Measurements from ENCODE around the gene ZSWIM4. TPM values are rescaled to one million over a fixed set of nuclear protein-coding genes. Genes with fewer than 3 reads are reported as not detected.

Gene ZSWIM4
- total RNA-seq (2021) (9.8 and 13.7 TPM in 2 replicates), Bru-seq, nascent RNA (percentile 44 among the genes with signal in this experiment), BruChase-seq, experiment 1, labeled RNA remaining after a 2-hour chase (percentile 49 among the genes with signal in this experiment), BruChase-seq, experiment 2, labeled RNA remaining after a 6-hour chase (percentile 46 among the genes with signal in this experiment)
- long read RNA-seq, partial matches to known transcripts: 3 of 6 reads
- long read RNA-seq, other reads (novel, unspliced or antisense): 3 of 6 reads

GRCh38 chr19:13794757-13795589 is at the start of gene ZSWIM4:
TSS of gene ZSWIM4 (plus strand) at chr19:13795443. CDS start at chr19:13795649, 206 bp downstream.
- peak; percentile 100 for DNase-seq (ENCODE audit: low spot score)
- peak within 1 kb of the TSS; percentile 65 for H3K4me3 ChIP-seq (ENCODE audit: low read depth, low read length, poor library complexity, severe bottlenecking)
- no peaks in the 10 kb centered on the region for H3K27me3 ChIP-seq (replicated peaks; ENCODE audit: insufficient read depth, low read depth, low read length, poor library complexity)
- BruUV-seq (replicated peaks): no TSS peak
- H3K36me3 ChIP-seq (ENCODE audit: insufficient read depth, low read length, poor library complexity, severe bottlenecking): no peaks in the 10 kb centered on the region
- H3K27ac ChIP-seq (ENCODE audit: low read depth, low read length, poor library complexity, severe bottlenecking): peak within 1 kb of the TSS; percentile 77
- ChIA-PET POLR2A (ENCODE audit: low non-redundant PET) (interaction anchor here (0.6 to 1.0 kb wide), 2 partner anchors 14 to 38 kb away, joined by 3 to 4 read pairs; no protein-coding TSS in a partner anchor), CTCF (interaction anchor here (0.5 to 0.6 kb wide), 2 partner anchors 67 to 166 kb away, joined by 3 to 4 read pairs; no protein-coding TSS in a partner anchor)
- H3K4me1 ChIP-seq (ENCODE audit: insufficient read depth, low read length, poor library complexity, severe bottlenecking): peaks cover 11% of the 10 kb centered on the region
- TF ChIP-seq EZH2 (IDR thresholded peaks at IDR 0.05; ENCODE audit: borderline replicate concordance, low read depth, low read length, poor library complexity, severe bottlenecking): no peak
- no peak for TF ChIP-seq CTCF (conservative IDR thresholded peaks at IDR 0.05; ENCODE audit: low read depth, low read length)
- no peaks in the 10 kb centered on the region for H3K9me3 ChIP-seq (ENCODE audit: low read depth, low read length, poor library complexity, severe bottlenecking)
- intact Hi-C loops (cut with micrococcal nuclease; ENCODE audit: unreplicated experiment): no loop called here

- no peak for DNase-seq (ENCODE audit: low spot score)
- intact Hi-C loops (cut with micrococcal nuclease; ENCODE audit: unreplicated experiment): no loop called here
- ChIA-PET CTCF (interaction anchor here (1.0 to 1.5 kb wide), 2 partner anchors 26 to 115 kb away, joined by 3 read pairs; no protein-coding TSS in a partner anchor), POLR2A (ENCODE audit: low non-redundant PET) (no interaction called here)
- Histone ChIP-seq H3K36me3 (ENCODE audit: insufficient read depth, low read length, poor library complexity, severe bottlenecking) (peaks cover 3% of the 10 kb centered on the region), H3K4me1 (ENCODE audit: insufficient read depth, low read length, poor library complexity, severe bottlenecking) (peaks cover 5% of the 10 kb centered on the region), H3K9me3 (ENCODE audit: low read depth, low read length, poor library complexity, severe bottlenecking) (peaks cover 4% of the 10 kb centered on the region), H3K27me3 (replicated peaks; ENCODE audit: insufficient read depth, low read depth, low read length, poor library complexity) (no peaks in the 10 kb centered on the region), H3K4me3 (ENCODE audit: low read depth, low read length, poor library complexity, severe bottlenecking) (peak overlapping the region; percentile 98), H3K27ac (ENCODE audit: low read depth, low read length, poor library complexity, severe bottlenecking) (no peak overlapping the region)
- no TSS peak for BruUV-seq (replicated peaks)
- no peak for TF ChIP-seq EZH2 (IDR thresholded peaks at IDR 0.05; ENCODE audit: borderline replicate concordance, low read depth, low read length, poor library complexity, severe bottlenecking)
- TF ChIP-seq CTCF (conservative IDR thresholded peaks at IDR 0.05; ENCODE audit: low read depth, low read length): no peak
Observed at GRCh38 chr19:13747098-13747453, 48.2 kb upstream of the ZSWIM4 start.

- peak overlapping the region; percentile 98 for H3K4me3 ChIP-seq (ENCODE audit: low read depth, low read length, poor library complexity, severe bottlenecking)
- ChIA-PET CTCF (interaction anchor here (0.5 to 1.5 kb wide), 4 partner anchors 27 to 580 kb away, joined by 3 to 8 read pairs (median 4); no protein-coding TSS in a partner anchor), POLR2A (ENCODE audit: low non-redundant PET) (interaction anchor here (0.5 to 0.6 kb wide), 2 partner anchors 11 to 118 kb away, joined by 3 to 6 read pairs; no protein-coding TSS in a partner anchor)
- peaks cover 3% of the 10 kb centered on the region for H3K36me3 ChIP-seq (ENCODE audit: insufficient read depth, low read length, poor library complexity, severe bottlenecking)
- no peak for DNase-seq (ENCODE audit: low spot score)
- peaks cover 4% of the 10 kb centered on the region for H3K9me3 ChIP-seq (ENCODE audit: low read depth, low read length, poor library complexity, severe bottlenecking)
- TSS peak; percentile 83 for BruUV-seq (replicated peaks)
- TF ChIP-seq EZH2 (IDR thresholded peaks at IDR 0.05; ENCODE audit: borderline replicate concordance, low read depth, low read length, poor library complexity, severe bottlenecking): no peak
- TF ChIP-seq CTCF (conservative IDR thresholded peaks at IDR 0.05; ENCODE audit: low read depth, low read length): no peak
- no peaks in the 10 kb centered on the region for H3K27me3 ChIP-seq (replicated peaks; ENCODE audit: insufficient read depth, low read depth, low read length, poor library complexity)
- intact Hi-C loops (cut with micrococcal nuclease; ENCODE audit: unreplicated experiment): no loop called here
- H3K4me1 ChIP-seq (ENCODE audit: insufficient read depth, low read length, poor library complexity, severe bottlenecking): peaks cover 5% of the 10 kb centered on the region
- H3K27ac ChIP-seq (ENCODE audit: low read depth, low read length, poor library complexity, severe bottlenecking): peak overlapping the region; percentile 89
Observed at GRCh38 chr19:13748169-13748828, 46.9 kb upstream of the ZSWIM4 start.
